Heart left ventricle (tissue), 13 donors: ENCODE results near the gene HTR4.
"Not testable (repeated sequence)": the region's sequence is repeated elsewhere in the genome, so short reads cannot be mapped to it uniquely, and the experiment has no call there.

Experiments used
- CTCF ChIP-seq, 12 donors: fragments of 200-600 bp; sonication (generic) in 4 of 12; IDR thresholded peaks; one replicate each; pipeline versions ENCODE4 v1.5.0 to v1.8.0; 2018 to 2022; ENCODE audit warnings: antibody characterized with exemption in 12 of 12, mild to moderate bottlenecking in 5 of 12
- POLR2A ChIP-seq, 2 donors: fragments of 450-650 bp; IDR thresholded peaks; one replicate each; pipeline ENCODE4 v1.6.1; 2017; ENCODE audit warnings: antibody characterized with exemption in 2 of 2, mild to moderate bottlenecking in 2 of 2, moderate library complexity in 2 of 2
- donor health status: ischemic (EF 13 %, LVEDD 7.1; RV severe dilation, severe dysfunction).
- donor health status: DM: no; HTN: yes; CAD: no.
- donor health status: DM: no; HTN: no; CAD: no.
- donor health status: ischemic (EF 25% LVEDD 6.9; RV normal size, moderate dysfunction).
- donor health status: ischemic (EF 25% LVEDD 5.7; RV mildly dilated, moderate dysfunction).
- donor health status: ischemic (EF 35%, LVEDD 5.7; RV mildly dilated, moderate dysfunction).
- donor health status: nonischemic (EF 11% LVEDD 7.7; RV severe dilation, severe dysfunction).
- donor health status: DM: yes; HTN: yes; CAD: no.
- donor health status: PGD.
- donor health status: ischemic (EF 29% LVEDD 5.4; RV normal size, mild dysfunction).
- donor health status: nonischemic (EF 23%, LVEDD 6.1; RV moderate dilation, normal function).

GRCh38 chr5:148673704-148674103 is 19.4 kb upstream of the HTR4 start:
- TF ChIP-seq POLR2A, CTCF (IDR thresholded peaks at IDR 0.05): not testable (repeated sequence)
